Renal cortex interstitium (tissue), 15 donors: ENCODE data around the gene CTAGE6. TPM values are rescaled to one million over a fixed set of nuclear protein-coding genes. Genes with fewer than 3 reads are reported as not detected.
A peak's percentile ranks its signal among the peaks of the same experiment; 100 is the strongest.
"Not testable (repeated sequence)": the region's sequence is repeated elsewhere in the genome, so short reads cannot be mapped to it uniquely, and the experiment has no call there.

Experiments
- DNase-seq, 11 donors: peaks; one replicate each; pipeline ENCODE4 v3.0.0-alpha.2; 2013; ENCODE audit warnings: low read depth in 9 of 11, low spot score in 4 of 11; ENCODE audit errors: extremely low read depth in 1 of 11
- long read RNA-seq, 16 experiments: transcript quantifications; one replicate each; lab custom pipeline, GENCODE V29; 2026
- polyA plus RNA-seq, 3 donors: library from polyadenylated mRNA; unstranded; fragments of 120-200 nt; gene quantifications; one replicate each; pipeline ENCODE4 v1.2.1, GENCODE V29; 2013; ENCODE audit not compliant: insufficient read length in 3 of 3

CTAGE6 gene, protein sequence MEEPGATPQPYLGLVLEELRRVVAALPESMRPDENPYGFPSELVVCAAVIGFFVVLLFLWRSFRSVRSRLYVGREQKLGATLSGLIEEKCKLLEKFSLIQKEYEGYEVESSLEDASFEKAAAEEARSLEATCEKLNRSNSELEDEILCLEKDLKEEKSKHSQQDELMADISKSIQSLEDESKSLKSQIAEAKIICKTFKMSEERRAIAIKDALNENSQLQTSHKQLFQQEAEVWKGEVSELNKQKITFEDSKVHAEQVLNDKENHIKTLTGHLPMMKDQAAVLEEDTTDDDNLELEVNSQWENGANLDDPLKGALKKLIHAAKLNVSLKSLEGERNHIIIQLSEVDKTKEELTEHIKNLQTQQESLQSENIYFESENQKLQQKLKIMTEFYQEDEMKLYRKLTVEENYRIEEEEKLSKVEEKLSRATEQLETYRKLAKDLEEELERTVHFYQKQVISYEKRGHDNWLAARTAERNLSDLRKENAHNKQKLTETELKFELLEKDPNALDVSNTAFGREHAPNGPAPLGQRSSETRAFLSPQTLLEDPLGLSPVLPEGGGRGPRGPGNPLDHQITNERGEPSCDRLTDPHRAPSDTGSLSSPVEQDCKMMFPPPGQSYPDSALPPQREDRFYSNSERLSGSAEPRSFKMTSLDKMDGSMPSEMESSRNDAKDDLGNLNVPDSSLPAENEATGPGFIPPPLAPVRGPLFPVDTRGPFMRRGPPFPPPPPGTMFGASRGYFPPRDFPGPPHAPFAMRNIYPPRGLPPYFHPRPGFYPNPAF
- not detected for polyA plus RNA-seq
- long read RNA-seq, donor 1, result 0 reads
- long read RNA-seq, donor 2, partial matches to known transcripts, result 0 of 1 reads
- long read RNA-seq, donor 2, other reads (novel, unspliced or antisense), result 0 of 1 reads
- long read RNA-seq, donor 3, result 0 reads
- long read RNA-seq, donor 4, partial matches to known transcripts, result 0 of 1 reads
- long read RNA-seq, donor 4, other reads (novel, unspliced or antisense), result 0 of 1 reads
- long read RNA-seq, donor 5, result 0 reads
- long read RNA-seq, donor 6, result 0 reads
- long read RNA-seq, donor 7, partial matches to known transcripts, result 0 of 1 reads
- long read RNA-seq, donor 7, other reads (novel, unspliced or antisense), result 0 of 1 reads
- long read RNA-seq, donor 8, result 0 reads
- long read RNA-seq, donor 9, result 0 reads
- long read RNA-seq, donor 10, result 0 reads
- long read RNA-seq, donor 11, result 0 reads
- long read RNA-seq, donor 12, result 0 reads
- long read RNA-seq, donor 13, result 0 reads
- long read RNA-seq, donor 14, result 0 reads
- long read RNA-seq, donor 15, result 0 reads
- long read RNA-seq, donor 16, result 0 reads

DNA sequence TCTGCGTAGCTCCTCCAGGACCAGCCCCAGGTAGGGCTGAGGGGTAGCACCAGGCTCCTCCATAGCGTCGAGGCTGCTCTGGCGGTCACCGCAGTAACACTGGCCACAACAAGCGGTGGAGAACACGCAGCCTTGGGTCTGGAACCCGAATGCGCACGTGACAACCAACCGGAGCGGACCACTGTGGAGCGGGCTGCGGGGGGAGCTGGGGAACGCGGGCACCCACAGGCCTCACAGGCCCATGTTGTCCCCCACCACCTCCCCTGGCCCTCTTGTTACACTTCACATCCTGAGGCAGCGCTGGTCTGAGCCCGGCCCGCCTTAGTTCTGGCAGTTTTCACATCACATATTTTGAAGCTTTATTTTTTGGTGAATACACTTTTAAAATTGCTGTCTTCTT lies at the start of gene CTAGE6:
Gene CTAGE6 (minus strand): TSS at position 101 of the 400 bp plus-strand sequence. CDS start 38 bp downstream, at position 63.
- DNase-seq, result not testable (repeated sequence)

DNA sequence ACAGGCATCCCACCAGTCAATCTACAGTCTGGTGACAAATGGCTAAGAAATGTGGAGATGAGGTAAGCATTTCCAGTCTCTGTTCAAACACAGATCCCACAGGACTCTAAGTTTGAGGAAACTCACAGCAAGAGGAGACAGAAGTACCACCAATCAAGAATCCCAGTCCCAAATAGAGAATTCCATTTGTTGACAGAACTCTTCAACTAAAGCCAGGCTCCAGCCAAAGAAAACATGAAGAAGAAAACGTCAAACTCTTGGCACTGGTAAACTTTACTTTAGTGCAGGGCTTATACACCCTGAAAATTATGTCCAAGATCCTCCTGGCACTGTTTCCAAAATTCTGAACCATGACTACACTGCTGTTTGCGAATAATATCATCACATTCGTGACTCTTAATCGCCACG lies 49.2 kb upstream of the CTAGE6 start:
- not testable (repeated sequence) for DNase-seq

DNA sequence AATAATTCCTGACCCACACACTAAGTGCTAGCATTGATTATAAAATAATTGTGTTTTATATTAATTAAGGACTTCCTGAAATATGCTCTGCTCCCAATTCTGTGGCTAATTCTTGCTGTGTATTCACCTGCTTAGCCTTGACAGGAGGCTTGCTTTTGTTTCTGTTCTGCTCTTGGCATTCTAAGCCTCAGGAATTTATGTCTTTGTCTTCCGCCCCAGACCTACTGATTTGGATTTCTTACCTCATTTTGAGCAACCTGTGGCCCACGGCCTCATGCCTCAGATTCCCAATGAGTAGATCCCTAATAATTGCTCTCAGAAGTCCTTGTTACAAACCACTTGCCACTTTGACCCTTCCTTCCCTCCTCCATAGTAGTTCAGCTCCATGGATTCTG lies 40.4 kb upstream of the CTAGE6 start:
- not testable (repeated sequence) for DNase-seq

DNA sequence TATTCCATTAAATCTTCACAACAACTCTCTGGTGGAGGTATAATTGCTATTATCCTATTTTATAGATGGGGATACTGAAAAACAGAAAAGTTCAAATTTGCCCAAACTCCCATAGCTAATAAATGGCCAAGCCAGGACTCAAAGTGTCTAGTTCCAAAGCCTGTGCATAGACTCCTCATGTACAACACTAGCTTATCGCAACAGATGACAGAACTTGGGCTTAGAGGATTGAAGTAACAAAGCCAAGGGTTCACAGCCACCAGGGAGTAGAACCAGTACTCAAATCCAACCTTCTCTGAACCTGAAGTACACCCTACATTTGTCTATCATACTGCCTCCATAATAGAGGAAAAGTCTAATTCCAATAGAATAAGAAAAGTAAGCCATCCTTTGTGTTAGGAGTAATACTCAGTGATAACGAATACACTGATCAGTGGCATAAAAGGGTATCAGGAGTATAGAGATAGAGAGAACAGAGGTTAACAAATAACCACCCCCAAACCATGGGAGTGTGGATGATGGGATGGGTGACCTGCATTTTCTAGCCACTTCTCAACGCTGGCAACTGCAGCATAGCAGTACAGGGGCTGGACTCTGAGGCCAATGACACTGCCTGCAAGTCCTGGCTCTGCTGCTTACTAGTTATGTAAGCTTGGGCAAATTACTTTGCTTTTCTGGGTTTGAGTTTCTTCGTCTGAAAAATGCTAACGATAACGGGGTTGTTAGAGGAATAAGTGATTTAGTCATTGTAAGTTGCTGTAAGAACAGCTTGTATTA lies 39.8 kb upstream of the CTAGE6 start:
- not testable (repeated sequence) for DNase-seq

DNA sequence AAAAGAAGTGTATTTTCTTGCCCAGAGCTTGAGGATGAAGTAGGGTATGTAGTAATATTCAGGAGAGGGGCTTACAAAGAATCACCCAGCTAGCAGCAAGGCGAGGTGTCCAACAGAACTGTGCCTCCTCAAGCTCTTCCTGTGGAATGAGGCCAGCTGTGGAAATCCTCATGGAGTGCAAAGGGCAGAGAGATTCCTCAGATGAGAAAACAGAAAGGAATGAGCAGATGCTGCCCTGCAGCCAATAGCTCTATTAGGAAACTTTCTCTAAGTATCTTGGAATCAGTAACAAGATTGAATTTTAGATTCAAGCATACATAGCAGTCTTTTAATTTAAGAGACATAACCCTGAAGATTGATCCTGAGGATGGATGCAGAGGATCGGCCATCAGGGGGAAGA lies 38.2 kb upstream of the CTAGE6 start:
- not testable (repeated sequence) for DNase-seq

DNA sequence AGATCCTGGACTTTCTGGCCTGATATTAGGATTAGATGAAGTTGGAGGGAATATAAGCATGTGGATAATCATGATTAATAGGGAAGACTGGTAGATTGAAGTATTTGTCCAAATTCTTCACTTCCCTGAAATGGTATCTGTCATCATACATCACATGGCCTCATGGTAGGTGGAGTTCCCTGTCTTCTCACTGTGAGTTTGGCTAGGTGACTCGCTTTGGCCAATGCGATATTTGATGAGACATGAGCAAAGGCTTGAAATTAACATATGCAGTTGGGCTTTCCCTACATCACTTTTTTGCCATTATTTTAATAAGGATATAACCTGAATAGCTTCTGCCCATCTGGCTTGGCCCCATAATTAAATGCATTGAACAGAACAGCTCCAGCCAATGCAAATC lies 35.1 kb upstream of the CTAGE6 start:
- DNase-seq, result not testable (repeated sequence)

DNA sequence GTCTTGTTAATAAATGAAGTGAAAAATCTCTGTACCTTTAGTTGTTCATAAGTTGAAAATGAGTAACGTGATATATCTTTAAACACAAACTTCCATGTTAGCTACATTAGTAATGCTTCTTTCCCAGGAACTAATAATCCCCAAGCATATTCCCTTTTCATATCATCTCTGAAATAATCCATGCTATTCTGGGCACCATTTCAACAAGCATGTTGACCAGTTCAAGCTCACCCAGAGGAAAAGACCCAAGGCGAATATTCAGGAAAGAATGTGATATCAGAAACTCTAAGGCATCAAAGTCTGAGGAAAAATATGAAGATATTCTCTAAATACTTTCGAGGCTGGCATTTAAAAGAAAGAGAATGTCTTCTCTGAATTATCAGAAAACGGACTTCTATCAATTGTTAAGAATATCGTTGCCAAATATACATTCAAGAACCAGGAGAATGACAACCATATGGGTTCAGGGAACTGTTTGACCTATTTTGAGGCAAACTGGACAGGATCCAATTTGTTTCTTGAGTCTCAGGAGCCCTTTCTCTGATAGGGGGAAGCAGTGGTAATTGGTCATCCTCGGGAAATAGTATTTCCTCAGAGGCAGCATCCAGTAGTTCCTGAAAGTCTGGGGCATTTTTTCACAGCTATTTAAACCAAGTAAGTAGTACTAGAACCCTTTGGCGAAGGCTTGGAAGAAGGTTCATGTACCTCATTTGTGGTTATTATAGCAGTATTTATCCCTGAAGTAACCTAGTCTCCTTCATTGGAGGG lies 28.1 kb upstream of the CTAGE6 start:
- DNase-seq, result not testable (repeated sequence)

DNA sequence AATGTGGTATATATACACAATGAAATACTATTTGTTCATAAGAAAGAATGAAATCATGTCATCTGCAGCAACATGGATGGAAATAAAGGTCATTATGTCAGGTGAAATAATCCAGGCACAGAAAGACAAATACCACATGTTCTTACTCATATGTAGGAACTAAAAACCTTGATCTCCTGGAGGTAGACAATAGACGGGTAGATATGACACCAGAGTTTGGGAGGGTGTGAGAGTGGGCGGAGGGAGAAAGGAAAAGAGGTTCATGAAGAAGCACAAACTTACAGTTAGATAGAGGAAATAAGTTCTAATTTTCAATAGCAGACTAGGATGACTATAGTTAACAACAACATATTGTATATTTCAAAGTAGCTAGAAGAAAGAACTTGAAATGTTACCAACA lies 22.1 kb upstream of the CTAGE6 start:
- DNase-seq, result not testable (repeated sequence)

DNA sequence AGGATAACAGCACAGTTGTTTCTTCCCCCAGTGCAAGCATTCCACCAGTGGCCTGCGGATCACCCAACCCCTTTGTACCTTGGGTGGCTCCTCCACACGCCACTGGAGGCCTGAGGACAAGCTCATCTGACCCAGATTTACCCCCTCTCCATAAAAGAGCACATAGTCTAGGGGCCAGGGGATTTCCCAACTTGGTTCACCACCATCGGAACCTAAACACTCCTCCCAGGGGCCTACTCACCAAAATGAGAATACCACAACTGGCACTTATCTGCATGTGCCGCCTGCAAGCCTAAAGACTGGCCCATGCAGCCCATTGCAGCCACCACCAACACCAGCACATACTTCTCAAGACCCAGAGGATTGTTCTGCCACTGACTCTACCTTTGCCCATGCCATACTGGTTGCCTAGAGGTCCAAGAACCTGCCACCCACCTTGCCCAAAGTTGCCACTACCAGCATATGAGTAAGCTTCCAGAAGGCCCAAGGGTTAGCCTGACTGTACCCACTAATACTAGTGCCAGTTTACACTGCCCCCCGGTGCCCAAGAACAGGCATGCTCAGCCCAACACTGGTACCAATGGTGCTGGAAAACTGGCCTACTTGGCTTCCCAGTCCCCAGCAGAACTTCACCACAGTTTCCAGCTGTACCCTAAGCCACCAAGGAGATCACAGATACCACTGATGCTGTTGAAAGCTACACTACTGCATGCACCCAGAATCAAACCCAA lies 15.4 kb upstream of the CTAGE6 start:
- DNase-seq, result not testable (repeated sequence)

DNA sequence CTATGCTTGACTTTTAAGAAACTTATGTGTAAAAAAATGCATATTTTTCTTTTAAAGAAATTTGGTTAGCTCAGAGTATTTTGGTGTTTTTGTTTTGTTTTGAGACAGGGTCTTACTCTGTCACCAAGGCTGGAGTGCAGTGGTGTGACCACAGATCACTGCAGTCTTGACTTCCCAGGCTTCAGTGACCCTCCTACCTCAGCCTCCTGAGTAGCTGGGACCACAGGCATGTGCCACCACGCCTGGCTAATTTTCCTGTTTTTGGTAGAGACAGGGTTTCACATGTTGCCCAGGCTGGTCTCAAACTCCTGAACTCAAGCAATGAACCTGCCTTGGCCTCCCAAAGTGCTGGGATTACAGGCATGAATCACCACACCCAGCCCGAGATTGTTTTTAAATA lies 10.0 kb upstream of the CTAGE6 start:
- DNase-seq, result not testable (repeated sequence)

DNA sequence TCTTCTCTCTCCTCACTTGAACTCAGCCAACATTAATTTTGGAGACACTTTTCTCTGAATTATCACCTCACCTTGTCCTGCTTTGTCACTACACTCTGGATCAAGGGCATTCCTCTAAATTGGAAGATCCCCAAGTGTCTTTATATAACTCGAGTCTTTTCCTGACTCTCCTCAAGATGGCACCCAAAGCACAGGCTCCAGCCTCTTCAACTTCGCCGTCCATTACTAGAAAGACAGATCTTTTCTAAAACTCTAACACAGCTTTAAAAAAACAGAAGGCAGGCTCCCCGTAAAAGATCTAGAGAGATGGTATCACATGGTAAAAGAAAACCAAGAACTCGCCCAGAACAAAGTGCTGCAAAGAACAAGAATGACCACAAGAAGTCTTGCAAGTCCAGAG lies 8.2 kb upstream of the CTAGE6 start:
- DNase-seq, result not testable (repeated sequence)

DNA sequence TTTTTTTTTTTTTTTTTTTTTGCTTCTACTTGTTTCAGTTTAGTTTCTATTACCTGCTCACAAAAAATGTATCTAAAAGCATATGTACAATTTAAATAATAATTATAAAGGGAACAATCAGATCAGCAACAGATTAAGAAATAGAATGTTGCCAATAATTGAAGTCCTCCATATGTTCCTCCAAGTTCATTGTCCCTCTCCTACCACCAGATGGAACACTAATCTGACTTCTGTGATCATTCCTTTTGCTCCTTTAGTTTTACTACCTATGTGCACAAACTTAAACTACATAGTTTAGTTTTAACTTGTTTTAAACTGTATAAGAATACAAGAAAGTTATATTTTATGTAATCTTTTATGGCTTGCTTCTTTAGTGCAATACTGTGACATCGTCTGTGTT lies 5.6 kb upstream of the CTAGE6 start:
- not testable (repeated sequence) for DNase-seq

DNA sequence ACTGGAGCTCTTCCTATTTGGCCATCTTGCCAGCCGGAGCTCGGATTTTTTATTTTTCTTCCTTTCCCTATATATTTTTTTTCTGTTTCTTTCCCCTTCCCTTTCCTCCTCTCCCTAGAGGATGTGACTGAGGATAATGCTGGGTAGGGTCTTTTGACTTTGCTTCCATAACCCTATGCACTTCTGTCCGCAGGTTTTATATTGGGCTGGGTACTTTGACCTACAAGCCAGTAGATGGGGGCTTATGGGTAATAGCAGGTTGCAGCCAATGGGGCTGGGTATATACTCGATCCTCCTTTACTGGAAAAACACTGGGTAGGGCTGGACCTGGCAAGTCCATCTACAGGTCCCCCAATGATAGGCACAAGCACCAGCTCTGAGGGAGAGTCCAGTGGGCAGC lies 12.2 kb downstream of the CTAGE6 start:
- DNase-seq, result not testable (repeated sequence)

DNA sequence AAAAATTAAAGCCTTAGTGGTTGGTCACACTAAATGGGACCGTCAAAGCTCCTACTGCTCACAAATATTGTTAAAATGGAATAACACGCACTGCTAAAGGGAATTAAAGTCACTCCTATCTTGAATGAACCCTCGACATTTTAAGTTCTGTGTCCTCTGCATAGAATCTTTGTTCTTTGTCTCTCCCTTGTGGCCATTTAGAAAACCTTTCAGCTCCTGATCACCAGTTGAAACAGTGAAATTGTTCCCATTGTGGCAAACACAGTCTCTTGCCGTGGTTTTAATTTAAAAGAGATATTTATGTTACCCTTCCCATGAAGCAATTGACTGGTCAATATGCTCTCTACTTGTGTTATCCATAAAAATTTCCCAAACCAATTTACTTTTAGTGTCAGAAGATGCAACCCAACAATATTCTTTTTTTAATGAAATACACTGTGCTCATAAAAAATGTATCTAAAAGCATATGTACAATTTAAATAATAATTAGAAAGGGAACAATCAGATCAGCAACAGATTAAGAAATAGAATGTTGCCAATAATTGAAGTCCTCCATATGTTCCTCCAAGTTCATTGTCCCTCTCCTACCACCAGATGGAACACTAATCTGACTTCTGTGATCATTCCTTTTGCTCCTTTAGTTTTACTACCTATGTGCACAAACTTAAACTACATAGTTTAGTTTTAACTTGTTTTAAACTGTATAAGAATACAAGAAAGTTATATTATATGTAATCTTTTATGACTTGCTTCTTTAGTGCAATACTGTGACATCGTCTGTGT lies 20.3 kb downstream of the CTAGE6 start:
- DNase-seq, result peak in 6 of 11 donors; percentile 9 to 28 (median 22)

DNA sequence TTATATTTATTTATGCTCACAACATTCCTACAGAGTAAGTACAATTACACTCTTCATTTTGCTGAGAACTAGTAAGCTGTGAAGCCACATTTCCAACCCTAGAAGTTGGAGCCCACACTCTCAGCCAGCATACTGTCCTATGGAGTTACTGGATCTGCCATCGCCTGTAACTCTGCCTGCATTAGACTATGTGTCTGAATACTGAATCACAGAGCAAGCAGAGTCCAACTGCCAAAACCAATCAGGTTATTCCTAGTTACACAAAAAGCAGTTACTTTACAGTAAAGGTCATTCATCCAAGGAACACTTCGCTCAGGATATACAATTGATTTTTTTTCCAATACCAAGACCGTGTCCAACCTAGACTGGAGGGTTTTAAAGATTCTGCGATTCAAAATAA lies 21.5 kb downstream of the CTAGE6 start:
- no peak for DNase-seq

DNA sequence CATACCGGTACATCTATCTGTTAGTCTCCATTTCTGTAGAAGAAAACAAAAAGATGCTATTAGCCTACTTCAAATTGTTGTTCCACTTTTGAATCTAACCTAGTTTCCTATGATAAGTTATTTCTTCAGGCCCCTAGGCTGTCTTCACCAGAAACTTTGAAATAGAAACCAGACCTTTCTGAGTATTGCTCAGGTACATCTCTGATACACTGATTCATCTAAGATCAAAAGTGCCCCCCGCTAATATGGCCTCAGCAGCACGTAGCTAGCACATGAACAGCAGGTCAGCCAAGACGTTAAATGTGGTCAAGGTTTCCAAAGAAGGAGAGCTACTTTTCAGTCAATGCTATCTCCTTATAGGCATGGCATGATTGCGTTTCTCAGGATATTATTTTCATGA lies 23.6 kb downstream of the CTAGE6 start:
- no peak for DNase-seq
